HEK293T (cell line): ENCODE measurements around the gene MOGAT1.

Source experiments
- CTCF ChIA-PET: fragments of 350-600 bp; formaldehyde crosslinking; extraction: SDS; loops from one replicate; lab custom pipeline; 2021; ENCODE audit warnings: antibody characterized with exemption, inconsistent platforms; lab: Yijun Ruan, JAX
- POLR2A ChIA-PET: fragments of 350-600 bp; formaldehyde crosslinking; extraction: SDS; loops from one replicate; lab custom pipeline; 2020; ENCODE audit warnings: antibody characterized with exemption, inconsistent platforms; lab: Yijun Ruan, JAX
- DNase-seq: peaks from one replicate; pipeline ENCODE4 v3.0.0; 2012; ENCODE audit warnings: mixed read lengths; ENCODE audit errors: extremely low spot score
- ARNT ChIP-seq: fragments of 450-650 bp; IDR thresholded peaks from 2 replicates; pipeline ENCODE4 v1.6.1; 2017; ENCODE audit warnings: mild to moderate bottlenecking
- BHLHE40 ChIP-seq: fragments of 450-650 bp; IDR thresholded peaks from 2 replicates; pipeline ENCODE4 v1.6.1; 2016; ENCODE audit warnings: mild to moderate bottlenecking, moderate library complexity, borderline replicate concordance
- CTBP1 ChIP-seq: fragments of 450-650 bp; IDR thresholded peaks from 2 replicates; pipeline ENCODE4 v1.6.1; 2016; ENCODE audit warnings: borderline replicate concordance
- ELF4 ChIP-seq: fragments of 450-650 bp; IDR thresholded peaks from 2 replicates; pipeline ENCODE4 v1.6.1; 2017; ENCODE audit warnings: antibody characterized with exemption
- FOXA1 ChIP-seq: fragments of 450-650 bp; IDR thresholded peaks from 2 replicates; pipeline ENCODE4 v1.6.1; 2016; ENCODE audit warnings: mild to moderate bottlenecking
- FOXK2 ChIP-seq: fragments of 450-650 bp; IDR thresholded peaks from 2 replicates; pipeline ENCODE4 v1.6.1; 2016; ENCODE audit warnings: mild to moderate bottlenecking
- FOXM1 ChIP-seq: fragments of 450-650 bp; IDR thresholded peaks from 2 replicates; pipeline ENCODE4 v1.6.1; 2017; ENCODE audit warnings: mild to moderate bottlenecking, borderline replicate concordance
- HDGF ChIP-seq: fragments of 450-650 bp; IDR thresholded peaks from 2 replicates; pipeline ENCODE4 v1.6.1; 2017; ENCODE audit warnings: antibody characterized with exemption, borderline replicate concordance
- L3MBTL2 ChIP-seq: fragments of 450-650 bp; conservative IDR thresholded peaks from 2 replicates; pipeline ENCODE4 v1.6.1; 2016; ENCODE audit warnings: mild to moderate bottlenecking
- LEF1 ChIP-seq: fragments of 450-650 bp; IDR thresholded peaks from 2 replicates; pipeline ENCODE4 v1.6.1; 2017; ENCODE audit warnings: mild to moderate bottlenecking, borderline replicate concordance
- NFRKB ChIP-seq: fragments of 450-650 bp; IDR thresholded peaks from 2 replicates; pipeline ENCODE4 v1.6.1; 2016; ENCODE audit warnings: mild to moderate bottlenecking, moderate library complexity
- PKNOX1 ChIP-seq: fragments of 450-650 bp; IDR thresholded peaks from 2 replicates; pipeline ENCODE4 v1.6.1; 2016
- SP1 ChIP-seq: fragments of 450-650 bp; IDR thresholded peaks from 2 replicates; pipeline ENCODE4 v1.6.1; 2017
- SUZ12 ChIP-seq: fragments of 450-650 bp; IDR thresholded peaks from 2 replicates; pipeline ENCODE4 v1.6.1; 2016; ENCODE audit warnings: mild to moderate bottlenecking
- TARDBP ChIP-seq: fragments of 450-650 bp; IDR thresholded peaks from 2 replicates; pipeline ENCODE4 v1.6.1; 2016
- ZNF384 ChIP-seq: fragments of 450-650 bp; IDR thresholded peaks from 2 replicates; pipeline ENCODE4 v1.6.1; 2016

MOGAT1 gene

GRCh38 chr2:222671259-222672067 lies at the start of gene MOGAT1:
MOGAT1 (plus strand) TSS chr2:222671658; CDS start chr2:222671786, 128 bp downstream.
- no peak for TF ChIP-seq CTBP1
- TF ChIP-seq L3MBTL2: no peak
- TF ChIP-seq SUZ12: no peak
- no peak for TF ChIP-seq SP1
- TF ChIP-seq LEF1: no peak
- no peak for TF ChIP-seq FOXA1
- no peak for TF ChIP-seq ZNF384
- TF ChIP-seq HDGF: no peak
- TF ChIP-seq FOXK2: no peak
- no peak for TF ChIP-seq TARDBP
- TF ChIP-seq PKNOX1: no peak
- DNase-seq: no peak
- POLR2A ChIA-PET: no interaction called here
- CTCF ChIA-PET: no interaction called here

GRCh38 chr2:222621893-222622292 lies 49.6 kb upstream of the MOGAT1 start:
- ChIA-PET POLR2A (no interaction called here), CTCF (no interaction called here)
- DNase-seq: no peak
- no peak for TF ChIP-seq ZNF384
- no peak for TF ChIP-seq SUZ12
- TF ChIP-seq PKNOX1: no peak
- TF ChIP-seq CTBP1: no peak
- no peak for TF ChIP-seq FOXK2
- TF ChIP-seq LEF1: no peak
- no peak for TF ChIP-seq NFRKB
- TF ChIP-seq HDGF: no peak
- no peak for TF ChIP-seq BHLHE40
- TF ChIP-seq SP1: no peak
- no peak for TF ChIP-seq ARNT
- TF ChIP-seq FOXM1: no peak

- ChIA-PET CTCF (no interaction called here), POLR2A (no interaction called here)
- no peak for TF ChIP-seq ZNF384
- TF ChIP-seq BHLHE40: no peak
- TF ChIP-seq PKNOX1: no peak
- no peak for TF ChIP-seq TARDBP
- TF ChIP-seq LEF1: no peak
- TF ChIP-seq SP1: no peak
- no peak for TF ChIP-seq NFRKB
- no peak for TF ChIP-seq CTBP1
- TF ChIP-seq FOXA1: no peak
- no peak for TF ChIP-seq ELF4
- no peak for TF ChIP-seq FOXK2
- TF ChIP-seq FOXM1: no peak
- no peak for TF ChIP-seq ARNT
- TF ChIP-seq HDGF: no peak
- TF ChIP-seq SUZ12: no peak
- no peak for TF ChIP-seq L3MBTL2
- DNase-seq: no peak
Observed at GRCh38 chr2:222622910-222623309, 48.5 kb upstream of the MOGAT1 start.

GRCh38 chr2:222623756-222624309 lies 47.6 kb upstream of the MOGAT1 start:
- CTCF ChIA-PET: no interaction called here
- DNase-seq: no peak
- POLR2A ChIA-PET: no interaction called here
- TF ChIP-seq SP1 (no peak), BHLHE40 (no peak), ELF4 (no peak), LEF1 (no peak)

- DNase-seq: no peak
- CTCF ChIA-PET: no interaction called here
- POLR2A ChIA-PET: no interaction called here
- TF ChIP-seq FOXA1: no peak
- TF ChIP-seq FOXK2: no peak
- TF ChIP-seq SUZ12: no peak
- TF ChIP-seq ZNF384: no peak
- no peak for TF ChIP-seq CTBP1
- TF ChIP-seq NFRKB: no peak
- no peak for TF ChIP-seq FOXM1
- no peak for TF ChIP-seq PKNOX1
- TF ChIP-seq L3MBTL2: no peak
- TF ChIP-seq ELF4: no peak
Observed at GRCh38 chr2:222627764-222628163, 43.7 kb upstream of the MOGAT1 start.

- TF ChIP-seq NFRKB: no peak
- no peak for TF ChIP-seq ELF4
- TF ChIP-seq BHLHE40: no peak
- TF ChIP-seq FOXK2: no peak
- TF ChIP-seq PKNOX1: no peak
- TF ChIP-seq FOXA1: no peak
- no peak for TF ChIP-seq SUZ12
- TF ChIP-seq ZNF384: no peak
- TF ChIP-seq L3MBTL2: no peak
- TF ChIP-seq SP1: no peak
- no peak for TF ChIP-seq ARNT
- no peak for TF ChIP-seq TARDBP
- no peak for TF ChIP-seq HDGF
- no peak for TF ChIP-seq LEF1
- TF ChIP-seq CTBP1: no peak
- TF ChIP-seq FOXM1: no peak
- no peak for DNase-seq
- CTCF ChIA-PET: no interaction called here
- POLR2A ChIA-PET: no interaction called here
Observed at GRCh38 chr2:222635295-222635694, 36.2 kb upstream of the MOGAT1 start.
